Coronary artery (tissue), 2 donors: ENCODE results near the gene ADAMTS2.

ENCODE experiments used
- DNase-seq: peaks from one replicate; pipeline ENCODE4 v3.0.0-alpha.2; 2017; ENCODE audit warnings: low spot score
- H3K27ac ChIP-seq, 2 donors: fragments of 200-600 bp; sonication (generic); one replicate each; pipeline ENCODE4 v1.5.1; 2016 to 2019
- H3K4me3 ChIP-seq: fragments of 200-600 bp; sonication (generic); 2 replicates; pipeline ENCODE4 v1.5.1; 2016; ENCODE audit warnings: mild to moderate bottlenecking, moderate library complexity
- TF ChIP-seq, protein P1 (sequence below): fragments of 200-600 bp; sonication (generic); IDR thresholded peaks from one replicate; pipeline ENCODE4 v1.5.1; 2019; ENCODE audit warnings: antibody characterized with exemption

Gene ADAMTS2

DNA sequence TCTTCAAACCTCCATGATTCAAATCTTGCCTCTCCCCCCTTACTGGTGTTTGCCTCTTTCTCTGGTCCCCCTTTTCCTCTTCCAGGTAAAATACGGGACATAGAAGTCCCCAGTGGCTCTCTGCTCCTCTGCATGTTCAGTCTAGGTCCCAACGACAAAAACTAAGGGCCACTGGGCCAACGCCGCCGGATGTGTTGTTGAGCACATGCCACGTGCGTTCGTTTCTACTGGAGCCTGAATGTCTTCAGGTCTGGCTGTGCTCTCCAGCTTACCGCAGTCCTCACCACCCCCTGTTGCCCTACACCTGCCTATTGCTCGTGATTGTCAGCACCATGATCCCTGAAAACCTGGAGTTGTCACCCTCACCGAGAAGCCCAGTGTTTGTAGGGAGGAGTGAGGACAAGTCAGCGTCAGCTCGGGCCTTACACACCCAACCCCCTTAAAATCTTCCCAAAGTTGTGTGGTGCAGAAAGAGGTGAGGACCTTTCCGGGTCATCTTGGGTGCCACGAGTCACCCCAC is 2.8 kb upstream of the ADAMTS2 start:
- no peak overlapping the region for H3K27ac ChIP-seq
- TF ChIP-seq, protein P1, sequence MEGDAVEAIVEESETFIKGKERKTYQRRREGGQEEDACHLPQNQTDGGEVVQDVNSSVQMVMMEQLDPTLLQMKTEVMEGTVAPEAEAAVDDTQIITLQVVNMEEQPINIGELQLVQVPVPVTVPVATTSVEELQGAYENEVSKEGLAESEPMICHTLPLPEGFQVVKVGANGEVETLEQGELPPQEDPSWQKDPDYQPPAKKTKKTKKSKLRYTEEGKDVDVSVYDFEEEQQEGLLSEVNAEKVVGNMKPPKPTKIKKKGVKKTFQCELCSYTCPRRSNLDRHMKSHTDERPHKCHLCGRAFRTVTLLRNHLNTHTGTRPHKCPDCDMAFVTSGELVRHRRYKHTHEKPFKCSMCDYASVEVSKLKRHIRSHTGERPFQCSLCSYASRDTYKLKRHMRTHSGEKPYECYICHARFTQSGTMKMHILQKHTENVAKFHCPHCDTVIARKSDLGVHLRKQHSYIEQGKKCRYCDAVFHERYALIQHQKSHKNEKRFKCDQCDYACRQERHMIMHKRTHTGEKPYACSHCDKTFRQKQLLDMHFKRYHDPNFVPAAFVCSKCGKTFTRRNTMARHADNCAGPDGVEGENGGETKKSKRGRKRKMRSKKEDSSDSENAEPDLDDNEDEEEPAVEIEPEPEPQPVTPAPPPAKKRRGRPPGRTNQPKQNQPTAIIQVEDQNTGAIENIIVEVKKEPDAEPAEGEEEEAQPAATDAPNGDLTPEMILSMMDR = no peak
- no peak for DNase-seq
- no peak overlapping the region for H3K4me3 ChIP-seq

DNA sequence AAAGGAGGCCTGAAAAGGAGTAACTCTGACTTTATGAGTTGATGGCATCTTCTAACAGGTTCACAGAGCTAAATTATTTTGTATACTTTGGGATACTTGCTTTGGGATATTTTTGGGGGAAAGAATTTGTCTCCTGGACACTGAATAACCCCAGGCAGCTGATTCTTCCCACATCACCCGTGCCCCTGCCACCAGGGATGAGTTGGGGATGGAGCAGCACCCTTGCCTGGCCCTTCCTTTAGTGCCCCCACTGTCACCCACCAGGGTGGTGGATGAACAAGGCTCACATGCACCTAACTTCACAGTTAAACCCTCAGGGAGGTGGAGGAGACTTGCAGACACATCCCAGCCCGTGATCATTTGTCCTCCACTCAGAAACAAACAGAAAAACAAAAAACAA is 2.3 kb upstream of the ADAMTS2 start:
- TF ChIP-seq, protein P1 = no peak
- no peak for DNase-seq
- Histone ChIP-seq H3K27ac (no peak overlapping the region), H3K4me3 (no peak overlapping the region)

DNA sequence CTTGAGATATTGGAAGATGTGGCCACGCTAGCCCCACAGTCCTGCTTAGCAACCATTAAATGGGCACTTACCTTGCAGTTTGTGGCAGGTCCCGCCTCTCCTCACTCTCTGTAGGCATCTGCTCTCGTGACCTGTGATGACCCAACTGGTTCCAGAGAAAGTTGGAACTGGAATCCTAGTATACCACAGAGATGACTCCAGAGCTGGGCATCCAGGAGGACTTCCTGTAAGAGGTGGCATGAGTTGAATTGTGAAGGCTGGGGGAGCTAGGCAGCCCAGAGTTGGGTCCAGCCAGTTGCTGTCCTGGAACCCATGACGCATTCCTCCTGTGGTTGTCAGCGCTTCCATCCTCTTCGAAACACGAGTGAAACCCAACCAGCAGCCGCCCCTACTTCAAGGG is 1.6 kb upstream of the ADAMTS2 start:
- no peak for DNase-seq
- TF ChIP-seq, protein P1 = no peak
- Histone ChIP-seq H3K27ac (peak overlapping the region in 1 of 2 donors; percentile 85), H3K4me3 (no peak overlapping the region)

DNA sequence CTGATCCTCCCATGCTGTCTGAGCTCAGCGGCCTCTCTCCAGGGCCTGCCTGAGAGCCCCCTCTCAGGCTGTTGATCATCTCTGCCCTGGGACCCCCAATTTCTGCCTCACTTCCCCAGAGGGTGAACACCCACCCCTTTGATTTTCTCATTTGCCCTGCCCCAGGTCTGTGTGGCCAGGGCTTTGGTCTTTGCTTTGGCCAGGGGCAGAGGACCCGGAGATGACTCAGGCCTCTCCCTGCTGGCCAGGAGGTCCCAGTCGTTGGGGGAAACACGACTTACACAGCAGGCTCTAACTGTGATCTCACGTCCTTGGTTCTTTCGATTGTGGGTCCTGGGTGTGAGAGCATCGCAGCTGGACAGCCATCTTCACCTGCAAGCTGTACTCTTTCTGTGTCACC is 1.1 kb upstream of the ADAMTS2 start:
- TF ChIP-seq, protein P1 = no peak
- no peak for DNase-seq
- H3K4me3 ChIP-seq = peak overlapping the region; percentile 80
- H3K27ac ChIP-seq = peak overlapping the region in 1 of 2 donors; percentile 85

DNA sequence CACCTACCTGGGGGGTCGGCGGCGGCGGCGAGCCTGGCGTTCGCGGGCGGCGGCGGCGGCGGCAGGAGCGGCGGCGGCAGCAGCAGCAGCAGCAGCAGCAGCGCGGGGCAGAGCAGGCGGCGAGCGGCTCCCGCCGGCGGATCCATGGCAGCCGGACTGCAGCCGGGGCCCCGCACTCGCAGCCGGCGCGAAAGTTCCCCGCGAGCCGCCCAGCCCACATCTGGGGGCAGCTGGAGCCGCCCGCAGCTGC is 153 bp downstream of the ADAMTS2 start:
- H3K27ac ChIP-seq = peak overlapping the region; percentile 61 to 85

DNA sequence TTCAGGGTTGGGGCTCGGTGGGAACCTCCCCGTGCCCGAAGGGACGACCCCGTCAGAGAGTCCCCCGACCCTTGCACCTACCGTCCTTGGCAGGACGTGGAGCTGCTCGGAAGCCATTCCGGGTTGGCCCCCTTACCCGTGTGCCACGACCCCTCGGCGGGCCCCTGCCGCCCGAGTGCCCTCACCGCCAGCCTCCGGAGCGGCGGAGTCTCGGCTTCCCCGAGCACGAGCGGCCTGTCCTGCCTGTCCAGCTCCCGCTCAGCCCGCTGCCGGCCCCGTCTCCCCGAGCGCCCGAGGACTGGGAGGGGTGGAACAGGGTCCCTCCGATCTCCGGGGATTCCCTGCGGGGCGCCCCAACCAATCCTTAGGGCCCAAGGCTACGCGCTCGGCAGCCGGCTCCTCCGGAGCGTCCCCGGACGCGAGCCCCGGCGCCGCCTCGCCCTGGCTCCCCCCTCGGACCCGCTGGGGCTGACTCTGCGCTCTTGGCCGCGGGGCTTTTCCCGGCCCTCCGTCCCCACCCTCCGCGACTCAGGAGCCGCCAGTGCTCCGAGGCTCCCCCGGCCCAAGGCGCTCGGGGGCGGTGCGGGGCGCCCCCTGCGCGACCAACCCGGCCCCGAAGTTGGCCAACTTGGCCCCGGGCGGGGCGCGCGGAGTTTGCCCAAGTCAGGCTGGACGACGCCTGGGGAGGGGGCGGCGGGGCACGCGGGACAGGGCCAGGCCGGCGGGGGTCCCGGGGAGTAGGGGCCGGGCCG is 654 bp downstream of the ADAMTS2 start:
- Histone ChIP-seq H3K4me3 (peak overlapping the region; percentile 80), H3K27ac (peak overlapping the region; percentile 61 to 85)
- TF ChIP-seq, protein P1 = no peak
- no peak for DNase-seq

More for the DNA sequence above, 153 bp downstream of the ADAMTS2 start:
- H3K4me3 ChIP-seq = peak overlapping the region; percentile 80
- TF ChIP-seq, protein P1 = no peak
- DNase-seq = no peak
